Stimulated activated CD4-positive, alpha-beta T cell treated with anti-CD3 and anti-CD28 coated beads, Interleukin-1b, Interleukin-23, amount 100 ng/mL, for 1 hour (primary cell): ENCODE results near the gene MERTK.
"Not testable (repeated sequence)": the region's sequence is repeated elsewhere in the genome, so short reads cannot be mapped to it uniquely, and the experiment has no call there.

Experiments used
- DNase-seq, 2 donors: peaks; one replicate each; pipeline ENCODE4 v3.0.0-alpha.2; 2020; ENCODE audit warnings: low read depth in 2 of 2

MERTK gene

GRCh38 chr2:111945444-111946293 is 47.3 kb downstream of the MERTK start:
- DNase-seq, result no peak

DNA sequence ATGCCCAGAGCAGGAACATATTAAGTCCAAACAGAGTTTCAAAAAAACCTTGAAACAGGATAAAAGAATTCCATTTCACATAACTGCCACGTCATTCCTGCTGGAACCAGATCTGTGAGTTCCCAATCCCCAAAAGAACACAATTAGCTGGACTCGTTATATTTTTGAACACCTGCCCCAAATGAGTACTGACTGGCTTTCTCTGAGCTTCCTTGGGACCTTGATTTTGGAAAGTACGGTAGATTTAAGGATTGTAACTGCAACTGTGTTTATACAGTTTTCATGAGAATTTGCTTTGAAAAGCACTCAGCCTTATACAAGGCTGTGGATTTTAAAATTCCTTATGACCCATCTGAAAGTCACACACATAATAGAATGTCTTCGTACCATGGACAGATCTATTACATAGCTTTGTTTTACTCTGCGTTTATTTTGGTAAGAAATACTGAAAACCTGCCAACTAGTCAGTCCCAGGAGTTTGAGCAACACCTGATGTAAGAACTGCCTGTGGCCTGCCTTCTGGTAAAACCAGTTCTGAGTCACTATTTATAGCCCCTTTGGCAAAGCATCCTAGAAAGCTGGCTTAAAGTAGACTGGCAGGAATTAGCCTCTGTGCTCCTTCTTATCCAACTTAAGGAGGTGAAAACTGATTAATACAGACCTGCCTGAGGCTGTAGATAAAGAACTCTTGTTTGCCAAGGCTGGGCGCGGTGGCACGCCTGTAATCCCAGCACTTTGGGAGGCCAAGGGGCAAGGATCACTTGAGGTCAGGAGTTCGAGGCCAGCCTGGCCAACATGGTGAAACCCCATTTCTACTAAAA is 48.1 kb downstream of the MERTK start:
- no peak for DNase-seq

- DNase-seq, result no peak
These were observed 48.8 kb downstream of the MERTK start for GRCh38 chr2:111947219-111947618.

- no peak for DNase-seq
These were observed 50.4 kb downstream of the MERTK start for GRCh38 chr2:111948832-111949231.

DNA sequence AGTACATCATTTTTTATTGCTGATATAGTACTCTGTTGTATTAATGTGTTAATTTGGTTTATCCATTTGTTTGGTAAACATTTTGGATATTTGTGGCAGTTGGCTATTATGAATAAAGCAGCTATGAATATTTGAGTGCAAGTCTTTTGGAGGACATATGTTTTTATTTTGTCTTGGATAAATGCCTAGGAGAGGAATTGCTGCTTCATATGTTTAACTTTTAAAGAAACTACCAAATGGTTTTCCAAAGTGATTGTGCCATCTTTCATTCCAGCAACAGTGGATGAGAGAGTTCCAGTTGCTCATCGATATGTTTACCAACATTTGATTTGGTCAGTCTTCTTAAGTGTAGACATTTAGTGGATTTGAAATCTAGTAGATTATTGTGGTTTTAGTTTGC is 51.8 kb downstream of the MERTK start:
- no peak for DNase-seq

DNA sequence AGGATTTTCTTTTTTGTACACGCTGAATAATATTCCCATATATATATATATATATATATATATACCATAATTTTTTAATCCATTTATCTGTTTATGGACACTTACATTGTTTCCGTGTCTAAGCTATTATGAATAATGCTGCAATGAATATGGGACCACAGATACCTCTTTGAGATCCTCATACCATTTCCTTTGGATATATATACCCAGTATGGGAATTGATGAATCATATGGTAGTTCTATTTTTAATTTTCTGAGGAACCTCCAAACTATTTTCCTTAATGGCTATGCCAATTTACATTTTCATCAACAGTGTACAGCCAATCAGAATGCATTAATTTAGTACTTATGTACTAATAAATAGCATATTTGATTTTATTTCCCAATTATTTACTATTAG is 53.1 kb downstream of the MERTK start:
- no peak for DNase-seq

DNA sequence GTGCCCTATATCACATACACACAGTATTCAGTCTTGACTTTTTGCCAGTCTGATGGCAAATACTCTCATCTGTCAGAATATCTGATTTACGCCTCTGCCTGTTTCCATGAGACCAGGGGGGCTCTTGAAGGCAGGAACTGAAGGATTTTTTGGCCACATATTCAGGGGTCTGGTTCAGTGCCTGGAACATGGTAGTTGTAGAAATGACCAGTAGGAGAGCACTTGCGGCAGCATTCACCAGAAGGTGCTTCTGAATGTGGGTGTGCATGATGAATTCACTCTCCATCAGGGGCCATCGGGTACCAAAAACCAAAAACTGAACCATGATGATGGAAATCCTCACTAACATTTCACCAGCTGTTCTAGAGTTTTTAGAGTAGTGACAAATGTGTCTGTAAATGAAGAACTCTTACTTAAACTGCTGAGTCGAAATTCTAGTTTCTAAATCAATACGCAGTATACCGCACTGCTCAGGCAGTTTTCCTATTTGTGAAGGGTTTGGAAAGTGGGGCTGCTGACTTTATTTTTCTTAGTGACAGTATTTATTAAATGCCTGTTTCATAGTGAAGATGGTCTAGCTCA is 54.6 kb downstream of the MERTK start:
- DNase-seq, result no peak

- DNase-seq, result no peak
These were observed 56.4 kb downstream of the MERTK start for GRCh38 chr2:111954602-111955332.

- DNase-seq, result no peak
These were observed 59.5 kb downstream of the MERTK start for GRCh38 chr2:111957872-111958354.

DNA sequence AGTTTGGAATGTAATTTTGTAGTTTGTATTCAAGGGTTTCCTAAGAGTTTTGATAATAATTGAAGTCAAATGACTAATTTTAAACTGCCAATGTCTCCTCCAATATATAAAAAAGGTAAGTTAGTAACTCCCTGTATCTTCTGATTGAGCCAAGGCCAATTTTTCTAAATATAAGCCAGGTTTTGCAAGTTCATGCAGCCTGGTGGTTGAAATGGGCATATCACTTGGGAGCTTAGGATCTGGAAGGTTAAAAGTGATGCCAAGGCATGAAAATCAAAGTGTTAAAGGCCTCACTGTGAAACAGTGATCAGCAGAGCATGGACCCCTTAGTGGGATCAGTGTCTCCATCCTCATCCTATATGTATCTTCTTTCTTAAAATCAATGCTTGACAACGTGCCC is 60.5 kb downstream of the MERTK start:
- no peak for DNase-seq

DNA sequence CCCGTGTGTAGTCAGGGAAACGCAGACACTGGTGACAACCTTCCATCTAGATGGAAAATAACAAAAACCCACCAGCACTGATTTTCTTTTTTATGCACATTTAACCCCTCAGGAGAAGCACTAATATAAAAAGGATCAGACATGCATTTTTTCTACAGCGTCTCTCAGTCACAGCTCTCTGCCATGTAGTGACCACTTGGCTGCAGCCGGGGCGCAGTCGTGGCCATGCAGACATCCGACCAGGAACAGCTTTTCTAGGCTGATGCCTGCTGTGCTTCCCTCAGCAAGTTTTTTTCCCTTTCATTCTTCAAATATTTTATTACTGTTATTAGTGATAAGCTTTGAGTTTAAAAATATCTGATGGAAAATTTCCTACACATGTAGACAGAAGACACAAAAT is 63.3 kb downstream of the MERTK start:
- DNase-seq, result no peak

DNA sequence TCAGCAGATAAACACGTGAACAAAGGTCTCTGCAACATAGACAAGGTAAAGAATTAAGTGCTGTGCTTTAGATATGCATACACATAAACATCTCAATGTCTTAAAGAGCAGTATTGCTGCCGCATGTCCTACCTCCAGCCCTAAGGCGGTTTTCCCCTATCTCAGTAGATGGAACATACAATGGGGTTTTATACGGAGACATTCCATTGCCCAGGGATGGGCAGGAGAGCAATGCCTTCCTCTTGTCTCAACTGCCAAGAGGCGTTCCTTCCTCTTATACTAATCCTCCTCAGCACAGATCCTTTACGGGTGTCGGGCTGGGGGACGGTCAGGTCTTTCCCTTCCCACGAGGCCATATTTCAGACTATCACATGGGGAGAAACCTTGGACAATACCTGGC is 64.7 kb downstream of the MERTK start:
- not testable (repeated sequence) for DNase-seq

DNA sequence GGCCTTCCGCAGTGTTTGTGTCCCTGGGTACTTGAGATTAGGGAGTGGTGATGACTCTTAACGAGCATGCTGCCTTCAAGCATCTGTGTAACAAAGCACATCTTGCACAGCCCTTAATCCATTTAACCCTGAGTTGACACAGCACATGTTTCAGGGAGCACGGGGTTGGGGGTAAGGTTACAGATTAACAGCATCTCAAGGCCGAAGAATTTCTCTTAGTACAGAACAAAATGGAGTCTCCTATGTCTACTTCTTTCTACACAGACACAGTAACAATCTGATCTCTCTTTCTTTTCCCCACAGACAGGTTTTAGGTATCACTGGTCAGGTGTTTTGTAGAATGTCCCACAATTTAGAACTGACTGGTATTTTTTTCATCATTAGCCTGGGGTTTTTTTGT is 65.1 kb downstream of the MERTK start:
- not testable (repeated sequence) for DNase-seq

DNA sequence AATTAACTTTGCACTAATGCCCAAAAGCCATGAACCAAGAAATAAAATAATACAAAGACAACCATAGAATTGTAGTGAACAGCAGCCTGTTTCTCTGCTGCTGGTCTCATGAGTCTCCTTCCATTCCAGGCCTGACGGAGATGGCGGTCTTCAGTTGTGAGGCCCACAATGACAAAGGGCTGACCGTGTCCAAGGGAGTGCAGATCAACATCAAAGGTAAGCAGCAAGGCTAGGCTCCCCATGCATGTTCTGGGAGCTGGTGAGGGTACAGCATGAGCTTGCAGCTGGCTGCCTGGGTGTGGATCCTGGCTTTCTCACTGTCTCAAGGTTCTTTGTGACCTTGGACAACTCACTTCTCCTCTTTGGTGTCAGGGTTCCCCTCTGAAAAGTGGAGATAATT is 66.7 kb downstream of the MERTK start:
- DNase-seq, result no peak

GRCh38 chr2:111966241-111966640 is 67.8 kb downstream of the MERTK start:
- no peak for DNase-seq

GRCh38 chr2:111967018-111967417 is 68.6 kb downstream of the MERTK start:
- no peak for DNase-seq

DNA sequence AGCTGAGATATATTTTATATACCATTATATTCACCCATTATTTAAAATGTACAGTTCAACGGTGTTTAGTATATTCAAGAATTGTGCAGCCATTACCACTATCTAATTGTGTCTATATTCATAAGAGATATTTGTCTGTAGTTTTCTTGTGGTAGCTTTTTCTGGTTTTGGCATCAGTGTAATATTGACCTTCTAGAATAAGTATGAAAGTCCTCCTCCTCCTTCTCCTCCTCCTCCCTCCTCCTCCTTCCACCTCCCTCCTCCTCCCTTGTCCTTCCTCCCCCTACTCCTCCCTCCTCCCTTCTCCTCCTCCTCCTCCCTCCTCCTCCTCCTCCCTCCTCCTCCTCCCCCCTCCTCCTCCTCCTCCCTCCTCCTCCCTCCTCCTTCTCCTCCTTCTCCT is 72.0 kb downstream of the MERTK start:
- no peak for DNase-seq

- DNase-seq, result no peak
These were observed 74.7 kb downstream of the MERTK start for GRCh38 chr2:111972955-111973565.

DNA sequence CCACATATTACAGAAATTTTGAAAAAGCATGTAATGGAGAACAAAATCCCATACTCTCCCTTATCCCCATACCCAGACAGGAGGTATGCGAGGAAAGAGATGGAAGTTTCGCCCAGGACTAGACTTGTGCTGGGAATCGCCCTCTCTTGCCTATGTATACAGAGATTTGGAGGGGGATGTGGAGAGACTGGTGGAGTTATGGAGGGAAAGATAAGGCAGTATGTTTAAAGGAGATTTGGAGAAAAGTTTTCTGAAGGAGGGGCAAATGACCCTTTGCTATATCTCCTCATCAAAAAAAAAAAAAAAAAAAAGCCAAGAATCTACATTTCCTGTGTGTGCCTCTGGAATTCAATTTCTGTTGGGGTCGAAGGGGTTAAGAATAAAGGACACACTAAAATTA is 75.3 kb downstream of the MERTK start:
- no peak for DNase-seq

- no peak for DNase-seq
These were observed 76.7 kb downstream of the MERTK start for GRCh38 chr2:111975053-111975552.

DNA sequence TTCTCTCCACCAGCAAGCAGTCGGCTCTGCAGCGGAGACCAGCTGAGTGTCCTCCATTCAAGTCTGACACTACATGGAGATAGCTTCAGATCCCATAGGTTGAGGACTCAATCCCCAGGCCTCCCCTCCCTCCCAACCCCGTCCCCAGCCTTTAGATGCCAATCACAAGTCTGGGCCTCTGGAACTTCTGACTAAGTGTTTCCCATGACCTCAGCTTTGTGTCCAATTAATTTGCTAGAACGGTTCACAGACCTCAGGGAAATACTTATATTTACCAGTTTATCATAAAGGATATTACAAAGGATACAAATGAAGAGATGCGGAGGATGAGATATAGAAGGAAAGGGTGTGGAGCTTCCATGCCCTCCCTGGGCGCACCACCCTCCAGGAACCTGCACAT is 77.4 kb downstream of the MERTK start:
- no peak for DNase-seq
